ENCODE results near the gene SEC14L6. TPM values are rescaled to one million over a fixed set of nuclear protein-coding genes. Genes with fewer than 3 reads are reported as not detected.
A peak's percentile ranks its signal among the peaks of the same experiment; 100 is the strongest.

SEC14L6 gene
- total RNA-seq, 1 donor from 2014 or later: not detected

DNA sequence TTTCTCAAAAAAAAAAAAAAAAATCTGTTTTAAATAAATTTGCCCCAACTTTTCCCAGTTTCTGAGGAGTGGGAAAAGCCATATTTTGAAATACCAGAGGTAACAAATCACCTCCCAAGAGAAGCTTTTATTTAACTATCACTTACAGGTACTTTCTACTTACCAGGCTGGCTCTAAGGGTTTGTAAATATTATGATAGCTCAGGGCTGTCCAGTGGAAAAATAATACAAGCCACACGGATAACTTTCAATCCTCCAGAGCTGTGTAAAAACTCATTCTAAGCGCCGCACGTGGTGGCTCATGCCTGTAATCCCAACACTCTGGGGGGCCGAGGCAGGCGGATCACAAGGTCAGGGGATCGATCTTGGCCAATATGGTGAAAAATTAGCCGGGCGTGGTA is 35.4 kb downstream of the SEC14L6 start:
- intact Hi-C loops (cut with DNase I): no loop called here
- ATAC-seq (ENCODE audit: poor library complexity): no peak
- no peak for DNase-seq

DNA sequence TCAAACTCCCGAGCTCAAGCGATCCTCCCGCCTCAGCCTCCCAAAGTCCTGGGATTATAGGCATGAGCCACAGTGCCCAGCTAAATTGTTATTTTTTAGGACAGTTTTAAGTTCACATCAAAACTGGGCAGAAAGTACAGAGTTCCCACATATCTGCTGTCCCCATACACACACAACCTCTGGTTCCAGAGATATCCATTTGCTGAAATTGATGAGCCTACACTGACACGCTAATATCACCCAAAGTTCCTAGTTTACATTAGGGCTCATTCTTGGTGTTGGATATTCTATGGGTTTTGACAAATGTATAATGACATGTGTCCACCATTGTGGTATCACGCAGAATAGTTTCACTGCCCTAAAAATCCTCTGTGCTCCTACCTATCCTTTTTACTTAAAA is 38.3 kb downstream of the SEC14L6 start:
- intact Hi-C loops (cut with DNase I): no loop called here
- ATAC-seq (ENCODE audit: poor library complexity): no peak
- DNase-seq: no peak

DNA sequence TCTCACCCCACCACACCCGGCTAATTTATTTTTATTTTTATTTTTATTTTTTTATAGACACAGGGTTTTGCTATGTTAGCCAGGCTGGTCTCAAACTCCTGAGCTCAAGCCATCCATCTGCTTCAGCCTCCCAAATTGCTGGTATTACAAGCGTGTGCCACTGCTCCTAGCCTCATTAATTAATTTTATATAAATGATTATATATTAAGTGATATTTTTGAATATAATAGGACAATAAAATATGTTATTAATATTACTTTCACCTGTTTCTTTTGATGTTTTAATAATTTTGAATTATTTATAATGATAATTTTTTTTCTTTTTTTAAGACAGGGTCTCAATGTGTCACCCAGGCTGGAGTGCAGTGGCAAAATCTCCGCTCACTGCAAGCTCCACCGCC is 38.9 kb downstream of the SEC14L6 start:
- ATAC-seq (ENCODE audit: poor library complexity) (no peak), DNase-seq (no peak)
- intact Hi-C loops (cut with DNase I): no loop called here

DNA sequence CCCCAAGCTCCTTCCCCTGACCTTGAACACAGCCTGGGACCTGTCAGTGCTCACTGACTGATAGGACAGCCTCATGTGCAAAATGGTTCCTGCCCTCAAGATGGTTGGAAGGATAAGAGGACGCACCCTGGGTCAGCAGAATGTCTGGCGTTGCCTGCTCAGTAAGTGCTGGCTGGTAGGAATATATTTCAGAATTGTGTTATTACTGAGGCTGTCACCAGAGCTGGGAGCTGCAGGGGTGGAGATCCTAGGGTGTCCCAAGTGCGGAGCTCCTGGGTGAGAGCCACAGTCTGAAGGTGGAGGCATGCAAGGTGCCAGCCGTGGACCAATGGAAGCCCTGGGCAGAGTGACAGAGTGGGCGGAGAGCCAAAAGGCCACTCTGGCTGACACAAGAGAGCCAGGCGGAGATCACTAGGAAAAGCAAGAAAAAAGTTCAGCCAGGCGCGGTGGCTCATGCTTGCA is 40.0 kb downstream of the SEC14L6 start:
- intact Hi-C loops (cut with DNase I): no loop called here
- ATAC-seq (ENCODE audit: poor library complexity) (no peak), DNase-seq (no peak)

DNA sequence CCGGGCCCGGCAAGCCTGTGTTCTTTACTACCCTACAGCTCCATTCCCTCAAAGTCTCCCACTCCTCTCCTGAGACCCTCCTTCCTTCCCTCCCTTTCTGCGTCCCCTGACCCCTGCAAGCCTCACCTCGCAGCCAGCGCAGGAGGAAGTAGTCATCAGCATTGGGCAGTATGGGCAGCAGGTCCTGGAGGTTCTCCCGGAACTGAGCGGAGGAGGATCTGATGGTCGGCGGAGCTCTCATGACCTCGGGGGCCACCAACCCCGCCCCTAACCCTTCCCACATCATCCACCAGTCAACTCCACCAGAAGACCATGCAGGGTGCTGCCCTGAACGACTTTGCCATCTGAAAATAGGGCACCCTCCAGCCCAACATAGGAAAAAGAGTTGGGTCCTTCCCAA is 43.0 kb downstream of the SEC14L6 start:
- DNase-seq: no peak

DNA sequence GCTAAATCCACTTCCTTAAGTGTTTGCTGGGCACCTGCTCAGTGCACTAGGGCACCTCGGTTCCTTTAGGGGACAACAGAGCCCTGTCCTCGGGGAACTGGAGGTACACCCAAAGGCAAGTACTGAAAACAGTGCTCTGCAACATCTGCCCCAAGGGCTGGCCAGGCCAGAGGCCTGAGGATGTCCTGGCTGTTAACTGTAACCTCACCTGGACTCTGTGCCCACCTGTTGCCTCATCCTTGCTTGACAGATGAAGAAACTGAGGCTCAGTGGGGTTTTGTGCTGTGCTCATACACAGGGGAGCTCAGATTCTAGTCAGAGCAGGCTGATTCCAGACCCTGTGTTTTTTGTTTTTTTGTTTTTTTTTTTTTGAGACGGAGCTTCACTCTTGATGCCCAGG is 43.6 kb downstream of the SEC14L6 start:
- intact Hi-C loops (cut with DNase I): no loop called here
- DNase-seq (no peak), ATAC-seq (ENCODE audit: poor library complexity) (no peak)

More for the DNA sequence above, 43.0 kb downstream of the SEC14L6 start:
- no peak for ATAC-seq (ENCODE audit: poor library complexity)
- intact Hi-C loops (cut with DNase I): no loop called here

DNA sequence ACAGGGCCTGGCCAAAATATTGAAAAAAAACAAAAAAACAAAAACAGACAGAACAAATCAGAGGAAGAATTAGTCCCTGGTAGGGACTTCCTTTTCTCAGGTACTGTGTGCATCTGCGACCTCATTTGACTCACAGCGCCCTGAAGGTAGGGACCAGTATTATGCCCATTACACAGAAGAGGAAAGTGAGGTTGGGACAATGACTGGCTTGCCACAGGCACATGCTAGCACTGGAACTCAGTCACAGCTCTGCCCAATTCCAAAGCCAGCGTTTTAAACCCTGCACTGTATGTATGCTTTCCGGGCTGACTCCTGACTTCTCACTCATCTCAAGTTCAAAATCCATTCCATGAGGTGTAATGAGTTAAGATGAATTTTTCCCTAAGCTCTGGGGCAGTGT is 44.4 kb downstream of the SEC14L6 start:
- ATAC-seq (ENCODE audit: poor library complexity) (no peak), DNase-seq (no peak)
- intact Hi-C loops (cut with DNase I): no loop called here

DNA sequence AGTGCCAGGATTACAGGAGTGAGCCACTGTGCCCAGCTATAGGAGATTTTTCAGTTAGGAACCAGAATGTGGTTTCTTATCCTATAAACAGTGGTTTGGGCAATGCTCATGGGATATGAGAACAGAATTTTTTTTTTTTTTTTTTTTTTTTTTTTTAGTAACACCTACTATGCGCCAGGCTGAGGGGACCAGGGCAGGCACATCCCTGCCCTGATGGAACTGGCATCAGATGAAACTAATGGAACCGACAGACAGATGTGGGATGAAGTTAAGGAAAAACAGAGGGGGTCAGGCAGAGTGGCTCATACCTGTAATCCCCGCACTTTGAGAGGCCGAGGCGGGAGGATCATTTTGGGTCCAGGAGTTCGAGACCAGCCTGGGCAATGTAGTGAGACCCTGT is 45.9 kb downstream of the SEC14L6 start:
- ATAC-seq (ENCODE audit: poor library complexity): no peak
- intact Hi-C loops (cut with DNase I): no loop called here
- DNase-seq: no peak

DNA sequence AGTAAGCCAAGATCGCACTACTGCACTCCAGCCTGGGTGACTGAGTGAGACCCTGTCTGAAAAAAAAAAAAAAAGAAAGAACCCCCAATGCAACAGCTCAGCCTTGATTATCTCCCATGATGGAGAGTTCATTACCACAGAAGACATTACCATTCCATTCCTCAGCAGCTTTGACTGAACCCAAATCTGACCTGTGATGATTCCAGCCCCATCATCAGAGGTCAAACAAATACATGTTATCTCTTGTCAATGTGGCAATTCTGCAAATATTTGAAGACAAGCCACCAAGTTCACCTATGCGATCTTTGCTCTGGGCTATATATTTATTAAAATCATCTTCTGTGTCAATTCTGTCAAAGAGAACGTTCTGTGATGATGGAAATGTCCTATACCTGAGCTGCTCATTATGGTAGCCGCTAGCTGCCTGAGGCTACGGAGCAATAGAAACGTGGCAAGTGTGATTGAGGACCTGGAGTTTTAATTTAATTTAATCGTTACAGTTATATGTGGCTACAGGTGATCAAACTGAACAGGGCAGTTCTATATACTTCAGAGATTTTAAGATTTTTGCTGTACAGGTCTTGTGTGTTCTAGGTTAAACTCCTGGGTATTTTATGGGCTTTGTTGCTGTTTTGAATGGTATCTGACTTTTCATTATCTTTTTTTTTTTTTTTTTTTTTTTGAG is 48.9 kb downstream of the SEC14L6 start:
- ATAC-seq (ENCODE audit: poor library complexity): no peak
- DNase-seq: no peak
- intact Hi-C loops (cut with DNase I): no loop called here

DNA sequence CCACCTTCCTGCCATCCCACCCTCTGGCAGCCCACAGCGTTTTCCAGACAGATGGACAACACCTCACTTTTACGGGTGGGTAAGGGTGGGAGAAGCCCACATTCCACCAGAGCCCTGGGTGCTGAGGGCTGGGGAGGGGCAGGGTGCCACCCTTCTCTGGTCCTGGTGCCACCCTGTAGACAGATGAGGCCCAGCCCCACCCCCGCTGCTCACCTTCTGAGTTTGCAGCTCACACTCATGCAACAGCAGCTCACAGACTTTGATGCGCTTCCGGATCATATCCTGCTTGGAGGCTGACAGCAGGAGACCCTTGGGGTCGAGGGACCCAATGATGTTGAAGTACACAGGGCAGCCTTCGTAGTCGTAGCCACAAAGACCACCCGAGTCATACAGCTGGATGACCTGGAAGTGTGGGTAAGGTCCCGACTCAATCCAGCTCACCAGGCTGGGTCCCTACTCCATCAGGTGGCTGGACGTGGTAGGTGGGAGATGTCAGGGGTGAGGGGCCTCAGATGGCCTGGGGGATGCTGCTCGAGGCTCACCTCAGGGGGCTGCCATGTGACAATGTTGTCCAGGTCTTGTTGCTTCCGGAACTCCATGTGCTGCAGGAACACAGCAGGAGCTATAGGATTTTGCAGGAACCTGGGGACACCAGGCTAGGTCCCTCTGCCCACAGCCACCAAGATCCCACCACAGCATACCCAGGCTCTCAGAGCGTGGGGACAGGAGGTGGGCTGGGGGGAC is 51.3 kb downstream of the SEC14L6 start:
- ATAC-seq (ENCODE audit: poor library complexity): no peak

DNA sequence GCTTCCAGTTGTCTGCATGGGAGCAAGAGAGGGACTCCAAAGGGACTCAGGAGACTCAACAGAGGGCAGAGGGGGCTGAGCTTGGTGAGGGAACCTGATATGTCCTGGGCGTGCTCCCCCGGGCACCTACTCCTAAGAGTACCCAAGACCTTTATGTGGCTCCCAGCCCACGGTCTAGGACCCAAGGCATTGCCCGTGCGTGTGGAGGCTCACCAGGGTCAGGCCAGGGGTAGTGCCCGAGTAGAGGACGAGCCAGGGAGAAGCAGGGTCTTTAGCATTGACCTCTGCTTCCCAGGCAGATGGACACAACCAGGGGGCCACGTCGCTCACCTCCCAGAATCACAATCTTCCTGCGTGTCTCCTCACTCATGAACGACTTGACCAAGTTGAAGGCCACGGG is 54.4 kb downstream of the SEC14L6 start:
- no peak for DNase-seq
- intact Hi-C loops (cut with DNase I): no loop called here
- ATAC-seq (ENCODE audit: poor library complexity): no peak

More for the DNA sequence above, 51.3 kb downstream of the SEC14L6 start:
- no peak for DNase-seq
- intact Hi-C loops (cut with DNase I): no loop called here

DNA sequence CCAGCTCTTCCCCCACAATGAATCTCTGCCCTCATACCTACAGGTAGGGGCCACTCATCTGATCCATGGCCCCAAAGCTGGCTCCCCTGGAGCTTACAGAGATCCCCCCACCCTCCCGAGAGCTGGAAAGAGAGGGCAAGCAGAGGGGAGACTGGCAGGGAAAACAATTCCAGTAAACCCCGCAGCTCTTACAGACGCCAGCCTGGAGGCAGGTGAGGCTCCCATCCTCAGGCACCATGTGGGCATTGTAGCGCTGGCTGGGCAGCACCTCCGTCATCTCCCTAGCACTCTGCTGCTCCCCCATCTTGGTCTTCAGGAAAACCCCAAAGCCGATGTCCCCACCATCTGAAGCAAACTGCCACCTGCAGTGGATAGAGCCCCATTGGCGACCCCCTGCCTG is 55.2 kb downstream of the SEC14L6 start:
- ATAC-seq (ENCODE audit: poor library complexity) (no peak), DNase-seq (no peak)
- intact Hi-C loops (cut with DNase I): no loop called here

DNA sequence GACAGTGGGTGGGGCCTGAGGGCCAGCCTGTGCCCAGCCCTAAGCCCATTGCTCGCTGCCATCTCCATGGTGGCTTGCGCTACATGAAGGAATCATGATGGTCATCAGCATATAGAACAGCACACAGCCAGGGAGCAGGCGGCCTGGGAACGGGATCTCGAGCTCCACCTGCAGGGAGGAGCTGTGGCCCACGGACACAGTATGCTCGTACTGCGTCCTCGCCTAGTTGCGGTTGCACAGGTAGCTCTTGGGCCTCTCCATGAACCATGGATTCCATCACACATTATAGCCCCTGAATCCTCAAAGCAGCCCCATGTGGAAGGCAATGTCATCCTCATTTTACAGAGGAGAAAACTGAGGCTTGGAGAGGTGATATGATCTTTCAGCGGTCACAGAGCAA is 56.1 kb downstream of the SEC14L6 start:
- ATAC-seq (ENCODE audit: poor library complexity) (no peak), DNase-seq (no peak)
- intact Hi-C loops (cut with DNase I): no loop called here

DNA sequence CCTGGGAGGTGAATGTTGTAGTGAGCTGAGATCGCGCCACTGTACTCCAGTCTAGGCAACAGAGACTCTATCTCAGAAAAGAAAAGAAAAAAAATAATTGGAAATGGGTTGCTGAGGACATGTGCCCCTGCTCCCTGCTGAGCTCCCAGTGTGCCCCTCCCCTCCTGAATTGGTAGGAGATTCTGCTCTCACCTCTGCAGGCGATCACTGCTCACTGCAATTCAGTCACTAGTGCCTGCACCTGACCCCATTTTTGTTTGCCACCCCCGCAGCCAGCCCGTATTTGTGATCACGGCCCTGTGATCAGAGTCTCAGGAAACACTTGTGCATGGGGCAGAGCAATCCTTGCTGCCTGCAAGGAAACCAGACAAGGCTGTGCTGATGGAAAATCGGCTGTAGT is 58.4 kb downstream of the SEC14L6 start:
- ATAC-seq (ENCODE audit: poor library complexity) (no peak), DNase-seq (no peak)
- intact Hi-C loops (cut with DNase I): no loop called here

DNA sequence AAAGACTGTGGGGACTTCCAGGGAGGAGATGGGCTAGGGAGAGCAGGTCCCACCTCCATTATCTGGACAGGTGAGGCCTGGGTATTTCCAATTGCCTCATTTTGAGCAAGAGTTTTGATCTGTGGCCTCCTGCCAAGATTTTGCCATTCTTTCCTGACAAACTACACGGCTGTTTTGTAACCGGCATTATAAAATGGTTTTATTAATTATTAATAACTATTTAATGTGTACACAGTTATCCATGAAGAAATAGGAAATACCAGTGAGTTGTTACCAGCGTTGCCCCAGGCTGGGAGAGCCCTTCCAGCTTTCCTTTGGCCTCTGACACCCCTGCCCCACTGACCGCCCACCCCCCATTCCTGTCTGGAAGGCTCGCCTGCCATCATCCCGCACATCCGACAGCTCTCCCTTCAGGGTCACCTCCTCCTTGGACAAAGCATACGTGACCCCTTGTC is 59.9 kb downstream of the SEC14L6 start:
- ATAC-seq (ENCODE audit: poor library complexity): no peak
- no peak for DNase-seq
- intact Hi-C loops (cut with DNase I): loop anchor here (2.0 kb wide), 1 partner anchor 96 kb away; no protein-coding TSS in a partner anchor

DNA sequence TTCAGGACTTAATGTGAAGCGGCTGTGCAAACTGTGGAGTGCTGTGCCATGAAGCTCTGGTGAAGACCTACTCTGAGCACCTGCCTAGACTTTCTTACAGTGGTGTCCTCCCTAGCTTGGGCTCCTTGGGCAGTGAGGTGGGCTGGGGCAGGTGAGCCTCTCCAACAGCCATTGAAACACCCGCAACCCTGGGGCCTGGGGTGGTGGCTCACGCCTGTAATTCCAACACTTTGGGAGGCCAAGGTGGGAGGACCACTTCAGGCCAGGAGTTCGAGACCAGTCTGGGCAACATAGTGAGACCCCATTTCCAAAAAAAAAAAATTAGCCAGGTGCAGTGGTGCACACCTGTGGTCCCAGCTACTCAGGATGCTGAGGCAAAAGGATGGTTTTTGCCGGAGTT is 60.4 kb downstream of the SEC14L6 start:
- DNase-seq (no peak), ATAC-seq (ENCODE audit: poor library complexity) (no peak)
- intact Hi-C loops (cut with DNase I): loop anchor here (2.0 kb wide), 1 partner anchor 95 kb away; no protein-coding TSS in a partner anchor

DNA sequence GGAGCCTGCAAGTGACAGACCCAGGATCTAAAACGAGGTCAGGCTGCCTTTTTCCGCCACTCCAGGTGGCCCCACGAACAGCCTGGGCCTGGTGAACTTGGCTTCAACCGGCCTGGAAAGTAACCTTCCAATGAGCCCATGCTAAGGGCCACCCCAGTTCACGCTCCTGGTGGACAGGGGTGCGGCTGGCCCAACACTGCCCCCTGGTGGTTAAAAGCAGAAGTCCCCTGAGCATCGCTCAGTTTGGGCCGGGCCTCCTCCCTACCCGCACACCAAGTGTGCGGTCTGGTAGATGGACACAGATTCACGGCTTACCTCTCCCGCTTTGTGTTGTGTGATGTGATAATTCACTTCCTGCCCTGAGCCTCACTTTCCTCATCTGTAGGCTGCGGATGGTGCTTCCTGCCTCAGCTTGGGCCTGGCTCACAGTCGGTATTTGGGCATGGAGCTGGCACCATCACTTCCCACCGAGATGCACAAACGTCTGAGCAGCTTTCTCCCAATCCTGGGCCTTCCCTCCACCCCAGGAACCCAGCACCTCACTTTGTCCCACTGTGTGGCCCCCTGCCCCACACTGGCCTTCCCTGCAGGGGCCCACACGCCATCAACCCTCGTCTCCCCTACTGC is 61.1 kb downstream of the SEC14L6 start:
- peak; percentile 94 for ATAC-seq (ENCODE audit: poor library complexity)
- intact Hi-C loops (cut with DNase I): no loop called here
- DNase-seq: peak; percentile 75

DNA sequence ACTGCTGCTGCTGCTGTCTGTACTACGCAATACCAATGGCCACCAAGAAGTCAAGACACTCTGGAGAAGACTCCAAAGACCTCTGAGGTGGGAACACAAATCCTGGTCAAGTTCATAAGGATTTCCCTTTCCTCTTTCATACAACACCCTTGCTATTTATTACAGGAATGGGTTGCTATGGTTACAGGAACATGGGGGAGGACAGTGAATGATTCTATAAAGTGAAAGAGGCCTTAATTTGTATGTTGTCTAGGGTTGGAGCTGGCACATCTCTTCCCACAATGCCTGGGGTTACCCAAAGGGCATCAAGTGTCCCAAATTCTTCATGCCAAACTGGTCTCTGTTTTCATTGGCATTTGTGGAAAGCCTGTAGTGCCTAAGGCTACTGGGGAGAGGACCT is 63.4 kb downstream of the SEC14L6 start:
- intact Hi-C loops (cut with DNase I): no loop called here
- no peak for ATAC-seq (ENCODE audit: poor library complexity)
- no peak for DNase-seq

DNA sequence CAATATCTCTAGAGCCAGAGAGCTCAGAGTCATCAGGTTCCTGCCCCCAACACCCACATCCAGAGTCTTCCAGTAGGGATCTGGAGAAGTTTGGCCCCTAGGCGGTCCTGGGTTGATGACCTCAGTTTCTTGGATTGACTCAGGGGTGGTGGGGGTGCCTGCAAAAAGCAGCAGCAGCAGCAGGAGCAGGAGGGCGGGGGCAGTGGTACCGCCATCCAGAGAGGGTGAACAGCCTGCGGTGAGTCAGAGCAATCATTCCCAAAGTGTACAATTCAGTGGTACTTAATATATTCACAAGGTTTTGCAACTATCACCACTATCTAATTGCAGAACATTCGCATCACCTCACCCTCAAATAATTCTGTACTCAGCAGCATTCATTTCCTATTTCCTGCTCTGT is 64.8 kb downstream of the SEC14L6 start:
- ATAC-seq (ENCODE audit: poor library complexity): no peak
- no peak for DNase-seq
- intact Hi-C loops (cut with DNase I): no loop called here

DNA sequence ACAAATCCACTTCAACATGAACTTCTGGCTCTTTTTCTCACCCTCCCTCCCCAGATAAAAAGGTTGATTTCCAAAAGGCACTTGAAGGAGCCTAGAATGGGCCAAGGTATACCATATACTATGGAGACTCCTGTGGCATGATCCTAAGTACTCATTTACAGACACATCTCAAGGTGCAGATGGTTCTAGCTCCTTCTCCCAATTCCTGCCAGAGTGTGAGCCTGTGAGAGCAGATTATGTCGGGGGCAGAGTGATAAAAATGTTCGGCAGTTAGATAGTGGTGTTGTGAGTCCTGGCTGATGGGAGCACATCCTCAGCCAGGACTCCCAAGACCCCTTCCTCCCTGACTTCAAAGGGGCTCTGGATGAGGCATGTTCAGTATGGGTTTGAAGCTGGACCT is 66.6 kb downstream of the SEC14L6 start:
- ATAC-seq (ENCODE audit: poor library complexity) (no peak), DNase-seq (no peak)
- intact Hi-C loops (cut with DNase I): no loop called here
